ENCODE data around the gene LY6G6D. TPM values are rescaled to one million over a fixed set of nuclear protein-coding genes. Genes with fewer than 3 reads are reported as not detected.

The LY6G6D gene
- total RNA-seq, 1 donor from 2014 or later = not detected

DNA sequence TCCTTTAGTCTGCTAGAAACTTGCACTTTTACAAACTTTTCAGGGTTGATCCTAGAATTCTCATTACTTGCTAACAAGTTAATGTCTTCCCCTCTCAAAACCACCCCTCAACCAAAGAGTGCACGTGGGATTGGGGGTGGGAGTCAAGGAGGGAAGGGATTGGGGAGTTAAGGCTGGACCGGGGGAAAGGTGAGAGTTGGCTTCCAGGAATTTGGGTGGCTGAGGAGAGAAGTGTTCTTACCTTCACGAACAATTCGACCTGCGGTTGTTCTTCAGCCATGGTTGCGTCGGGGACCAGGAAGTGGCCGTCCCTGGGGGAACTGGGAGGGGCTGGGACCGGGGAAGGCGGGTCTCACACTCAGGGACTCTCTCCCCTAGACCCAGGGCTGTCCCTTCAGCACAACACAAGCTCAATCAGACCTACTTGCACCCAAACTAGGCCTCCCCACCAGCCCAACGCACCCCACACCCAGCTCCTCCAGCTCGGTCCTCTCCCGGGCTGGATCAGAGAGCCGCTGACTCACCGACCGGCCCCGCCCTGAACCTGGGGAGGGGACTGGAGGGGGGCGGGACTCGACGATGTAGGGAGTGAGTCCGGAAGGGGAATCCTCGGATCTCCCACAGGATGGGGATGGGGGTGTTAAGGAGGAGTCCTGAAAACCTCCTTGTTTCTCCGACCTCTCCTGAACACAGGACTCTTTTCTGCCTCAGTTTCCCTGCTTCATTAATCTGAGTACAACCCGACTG is 21.0 kb downstream of the LY6G6D start, which contains the start of gene CLIC1:
Gene CLIC1 (minus strand): TSS at position 510 of the 747 bp plus-strand sequence. CDS start 230 bp downstream, at position 280.
- DNase-seq (ENCODE audit: low read depth) = peak; percentile 69

GRCh38 chr6:31736768-31737314 is 21.7 kb downstream of the LY6G6D start:
- DNase-seq (ENCODE audit: low read depth) = no peak

DNA sequence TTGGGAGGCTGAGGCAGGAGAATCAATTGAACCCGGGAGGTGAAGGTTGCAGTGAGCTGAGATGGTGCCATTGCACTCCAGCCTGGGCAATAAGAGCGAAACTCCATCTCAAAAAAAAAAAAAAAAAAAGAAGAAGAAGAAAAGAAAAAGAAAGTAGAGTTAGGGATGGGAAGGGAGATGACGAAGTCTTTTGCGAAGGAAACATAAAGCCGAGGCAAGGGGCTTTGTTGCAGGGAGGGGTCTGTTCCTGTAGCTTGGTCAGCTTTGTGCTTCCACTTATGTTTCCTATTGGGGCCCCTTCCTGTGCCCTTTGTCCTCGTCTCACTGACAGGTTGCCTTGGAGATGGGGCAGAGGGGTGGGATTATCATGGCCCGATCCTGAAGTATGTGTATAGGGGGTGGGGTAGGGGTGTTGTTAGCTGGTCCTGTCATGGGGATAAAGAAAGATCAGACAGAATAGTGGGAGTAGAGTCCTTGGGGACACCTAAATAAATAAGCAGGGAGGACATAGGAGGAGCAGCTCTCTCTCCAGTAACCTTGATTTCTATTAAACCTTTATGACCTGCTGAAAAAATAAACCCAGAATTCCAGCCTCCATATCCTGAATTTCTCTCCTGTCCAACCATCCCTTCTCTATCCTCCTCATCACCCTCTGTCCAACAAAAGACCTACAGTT is 22.3 kb downstream of the LY6G6D start:
- peak; percentile 42 for DNase-seq (ENCODE audit: low read depth)

GRCh38 chr6:31737991-31738979 is 23.1 kb downstream of the LY6G6D start:
- DNase-seq (ENCODE audit: low read depth) = peak; percentile 96

DNA sequence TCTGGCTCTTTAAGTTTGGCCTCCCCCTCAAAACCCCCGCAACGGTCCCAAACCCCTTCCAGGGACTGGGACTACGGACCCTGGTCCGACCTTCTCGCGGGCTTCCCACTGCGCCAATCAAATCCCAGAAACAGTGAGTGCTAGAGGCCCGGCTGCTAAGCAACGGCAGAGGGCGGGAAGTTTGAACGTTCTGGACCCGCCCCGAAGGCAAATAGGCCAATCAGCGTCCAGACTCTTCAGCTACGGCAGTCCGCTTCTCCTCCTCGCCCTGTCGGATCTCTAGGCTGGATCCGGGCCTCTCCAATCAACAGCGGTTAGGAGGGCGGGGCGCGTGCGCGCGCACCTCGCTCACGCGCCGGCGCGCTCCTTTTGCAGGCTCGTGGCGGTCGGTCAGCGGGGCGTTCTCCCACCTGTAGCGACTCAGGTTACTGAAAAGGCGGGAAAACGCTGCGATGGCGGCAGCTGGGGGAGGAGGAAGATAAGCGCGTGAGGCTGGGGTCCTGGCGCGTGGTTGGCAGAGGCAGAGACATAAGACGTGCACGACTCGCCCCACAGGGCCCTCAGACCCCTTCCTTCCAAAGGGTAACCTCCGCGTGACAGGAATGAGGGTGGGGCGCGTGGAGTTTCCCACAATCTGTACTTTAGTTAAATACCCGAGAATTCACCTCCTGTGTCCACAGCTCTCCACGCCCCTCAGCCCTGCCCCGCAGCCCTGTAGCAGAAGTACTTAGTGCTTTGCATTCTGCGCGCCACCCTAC is 24.7 kb downstream of the LY6G6D start, which contains the start of gene MSH5:
Gene MSH5 (plus strand): TSS at position 367 of the 758 bp plus-strand sequence. CDS start 462 bp downstream, outside the sequence.
- peak; percentile 98 for DNase-seq (ENCODE audit: low read depth)

GRCh38 chr6:31740397-31741223 is 25.5 kb downstream of the LY6G6D start:
- DNase-seq (ENCODE audit: low read depth) = peak; percentile 25

DNA sequence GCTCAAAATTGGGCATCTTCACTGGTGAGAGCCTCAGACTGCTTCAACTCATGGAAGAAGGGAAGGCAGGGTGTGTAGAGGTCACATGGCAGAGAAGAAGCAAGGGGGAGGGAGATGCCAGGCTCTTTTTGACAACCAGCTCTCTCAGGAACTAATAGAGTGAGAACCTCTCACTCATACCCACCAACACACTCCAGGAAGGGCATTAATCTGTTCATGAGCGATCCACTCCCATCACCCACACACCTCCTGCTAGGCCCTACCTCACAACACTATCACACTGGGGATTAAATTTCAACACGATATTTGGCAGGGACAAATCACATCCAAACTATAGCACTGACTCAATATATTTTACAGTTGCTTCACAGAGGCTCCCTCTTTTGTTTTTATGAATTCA is 26.7 kb downstream of the LY6G6D start:
- no peak for DNase-seq (ENCODE audit: low read depth)

- no peak for DNase-seq (ENCODE audit: low read depth)
Observed at GRCh38 chr6:31742894-31743293, 27.7 kb downstream of the LY6G6D start.

DNA sequence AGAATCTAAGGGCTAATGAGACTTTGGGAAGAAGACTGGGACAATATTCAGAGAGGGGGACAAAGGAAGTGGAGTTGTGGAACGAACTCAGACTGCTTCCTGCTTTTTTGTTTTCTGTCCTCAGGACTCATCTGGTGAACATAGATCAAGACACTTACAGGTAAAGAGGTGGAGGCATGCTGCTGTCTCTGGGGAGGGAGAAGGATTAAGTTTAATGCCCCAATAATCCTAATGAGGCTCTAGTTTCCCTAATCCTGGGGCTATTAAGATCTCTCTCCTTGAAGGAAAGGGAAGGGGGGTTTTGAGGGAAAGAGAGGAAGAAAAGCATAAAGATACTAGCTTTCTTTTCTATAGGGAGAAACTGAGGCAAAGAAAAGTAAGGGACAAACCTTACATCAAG is 29.3 kb downstream of the LY6G6D start:
- no peak for DNase-seq (ENCODE audit: low read depth)

GRCh38 chr6:31749301-31750036 is 34.3 kb downstream of the LY6G6D start:
- no peak for DNase-seq (ENCODE audit: low read depth)

DNA sequence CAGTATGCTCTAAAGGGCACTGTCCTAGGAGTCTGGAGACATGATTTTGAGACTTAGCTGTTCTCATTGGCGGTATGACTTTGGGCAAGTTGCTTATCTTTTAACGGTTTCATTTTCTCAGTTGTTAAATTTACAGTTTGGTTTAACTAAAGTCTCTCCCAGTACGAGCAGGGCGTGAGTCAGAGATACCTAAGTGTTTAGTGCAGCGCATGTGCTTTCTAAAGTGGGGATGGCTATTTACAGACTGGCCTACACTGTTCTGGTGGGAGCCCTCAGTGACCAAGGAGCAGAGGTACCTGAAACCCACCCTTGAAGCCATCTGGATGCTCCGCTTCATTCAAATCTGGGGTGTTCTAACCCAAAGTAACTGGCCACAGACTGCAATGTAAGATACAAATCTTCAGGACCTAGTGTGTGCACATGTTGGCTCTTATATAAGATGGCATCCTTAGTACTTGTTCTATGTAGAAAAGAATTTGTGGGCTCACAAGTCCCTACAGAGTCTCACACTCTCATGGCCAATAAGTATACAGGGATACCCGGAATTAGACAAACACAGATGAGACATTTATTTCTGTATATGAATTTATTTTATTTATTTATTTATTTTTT is 35.4 kb downstream of the LY6G6D start:
- no peak for DNase-seq (ENCODE audit: low read depth)

GRCh38 chr6:31752739-31753319 is 37.7 kb downstream of the LY6G6D start:
- peak; percentile 36 for DNase-seq (ENCODE audit: low read depth)

GRCh38 chr6:31758281-31758680 is 43.1 kb downstream of the LY6G6D start:
- no peak for DNase-seq (ENCODE audit: low read depth)

DNA sequence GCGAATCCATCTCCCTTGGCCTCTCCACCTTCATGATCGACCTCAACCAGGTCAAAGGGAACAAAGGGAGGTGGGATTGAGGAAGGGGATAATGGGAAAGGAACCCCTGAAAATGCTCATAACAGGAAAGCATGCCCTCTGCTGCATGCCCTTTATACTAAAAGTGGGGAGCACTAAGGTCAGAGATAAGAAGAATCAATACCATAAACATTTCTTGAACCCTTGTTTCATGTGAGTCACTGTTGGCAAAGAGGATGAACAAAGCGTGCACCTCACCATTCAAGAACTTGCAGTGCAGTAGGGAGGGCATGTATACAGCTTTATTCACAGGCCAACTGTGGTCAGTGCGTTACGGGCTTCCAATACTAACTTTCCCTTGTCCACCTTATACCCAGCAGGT is 45.6 kb downstream of the LY6G6D start:
- DNase-seq (ENCODE audit: low read depth) = no peak

DNA sequence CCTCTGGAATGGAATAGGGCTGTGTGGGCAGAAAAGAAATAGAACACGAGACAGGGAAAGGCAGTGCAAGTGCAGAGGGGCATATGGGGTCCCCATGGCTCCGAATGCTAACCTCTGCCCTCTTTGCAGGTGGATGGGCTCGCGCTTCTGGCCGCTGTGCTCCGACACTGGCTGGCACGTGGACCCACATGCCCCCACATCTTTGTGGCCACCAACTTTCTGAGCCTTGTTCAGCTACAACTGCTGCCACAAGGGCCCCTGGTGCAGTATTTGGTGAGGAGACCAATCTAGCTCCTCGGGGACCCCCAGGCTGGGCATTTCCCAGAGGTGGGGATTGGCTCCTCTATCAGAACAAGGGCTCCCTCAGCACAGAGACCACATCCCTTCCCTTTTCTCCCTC is 46.2 kb downstream of the LY6G6D start:
- no peak for DNase-seq (ENCODE audit: low read depth)

DNA sequence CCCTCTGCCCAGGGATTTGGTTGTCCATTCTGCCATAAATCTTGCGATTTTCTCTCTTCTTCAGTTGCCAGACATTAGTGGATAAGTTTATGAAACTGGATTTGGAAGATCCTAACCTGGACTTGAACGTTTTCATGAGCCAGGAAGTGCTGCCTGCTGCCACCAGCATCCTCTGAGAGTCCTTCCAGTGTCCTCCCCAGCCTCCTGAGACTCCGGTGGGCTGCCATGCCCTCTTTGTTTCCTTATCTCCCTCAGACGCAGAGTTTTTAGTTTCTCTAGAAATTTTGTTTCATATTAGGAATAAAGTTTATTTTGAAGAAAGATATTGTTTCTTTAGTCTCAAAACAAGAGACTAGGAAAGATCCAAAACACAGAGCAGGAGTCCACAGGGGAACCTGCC is 47.2 kb downstream of the LY6G6D start, which contains the start of gene SAPCD1:
Gene SAPCD1 (plus strand): TSS at position 301 of the 400 bp plus-strand sequence. CDS start 399 bp downstream, outside the sequence.
- DNase-seq (ENCODE audit: low read depth) = no peak

DNA sequence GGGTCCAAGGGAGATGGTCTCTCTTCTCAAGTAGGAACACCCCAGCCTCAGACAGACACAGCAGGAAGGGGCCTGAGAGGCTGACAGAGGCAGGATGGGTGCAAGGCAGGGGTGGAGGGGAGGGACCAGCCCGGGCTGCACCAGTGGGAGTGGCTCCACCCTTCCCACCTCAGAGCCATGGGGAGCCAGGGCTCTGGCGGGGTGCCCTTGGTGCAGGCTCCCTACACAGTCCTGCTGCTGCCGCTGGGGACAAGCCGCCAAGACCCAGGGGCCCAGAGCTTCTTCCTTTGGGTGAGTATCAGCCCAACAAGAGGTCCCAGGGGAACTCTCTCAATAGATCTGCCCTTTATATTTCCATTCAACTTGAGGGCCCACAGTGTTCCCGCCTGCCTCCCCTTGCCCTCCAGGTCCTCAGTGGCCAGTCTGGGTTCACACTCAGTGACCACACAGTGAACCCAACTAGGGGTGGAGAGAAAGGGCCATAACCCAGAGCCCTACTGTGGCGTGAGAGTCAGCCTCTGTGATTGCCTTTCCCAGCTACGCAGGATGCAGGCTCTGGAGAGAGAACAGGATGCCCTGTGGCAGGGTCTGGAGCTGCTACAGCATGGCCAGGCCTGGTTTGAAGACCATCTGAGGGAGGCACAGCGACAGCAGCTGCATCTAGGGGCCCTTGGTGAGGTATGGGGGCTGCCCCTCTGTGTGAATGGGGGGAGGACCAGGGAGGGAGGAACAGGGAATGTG is 47.9 kb downstream of the LY6G6D start:
- no peak for DNase-seq (ENCODE audit: low read depth)

DNA sequence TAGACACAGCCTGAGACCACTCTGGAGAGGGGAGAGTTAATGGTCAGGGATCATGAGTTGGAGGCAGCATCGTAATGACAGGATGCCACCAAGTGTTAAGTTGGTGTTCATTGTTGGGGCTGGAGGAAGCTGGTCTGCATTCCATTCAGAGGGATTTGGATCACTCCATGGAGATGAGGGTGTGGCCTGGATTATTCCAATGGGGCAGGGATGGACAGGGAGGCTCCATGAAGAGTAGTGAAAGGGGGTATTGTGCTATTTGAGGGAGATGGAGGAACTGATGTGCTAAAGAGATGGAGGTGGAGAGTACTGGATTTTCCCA is 48.4 kb downstream of the LY6G6D start:
- DNase-seq (ENCODE audit: low read depth) = peak; percentile 45

All from renal cortical epithelial cell (primary cell).